Measurements from ENCODE around the gene CFAP45.

GRCh38 chr1:159880430-159880829, 19.5 kb downstream of the CFAP45 start:
- TF ChIP-seq CTCF (conservative IDR thresholded peaks at IDR 0.05; ENCODE audit: low read length) (no peak), EZH2phosphoT487 (IDR thresholded peaks at IDR 0.05; ENCODE audit: borderline replicate concordance, low read depth, low read length) (no peak)

All from OCI-LY7 (cell line).